SK-N-SH (cell line): ENCODE measurements around the gene LIMK2. TPM values are rescaled to one million over a fixed set of nuclear protein-coding genes. Genes with fewer than 3 reads are reported as not detected.

ENCODE experiments used
- CTCF ChIA-PET: fragments of 300-600, 350-600 bp; formaldehyde crosslinking; extraction: SDS; loops from one replicate; lab custom pipeline; 2021; lab: Yijun Ruan, JAX
- POLR2A ChIA-PET: fragments of 350-600 bp; sonication (Branson Sonifier 250); formaldehyde crosslinking; extraction: SDS; loops from one replicate; lab custom pipeline; 2020; ENCODE audit warnings: antibody characterized with exemption, inconsistent platforms; lab: Yijun Ruan, JAX
- DNase-seq: peaks from one replicate; pipeline ENCODE4 v3.0.0; 2012
- H2AFZ ChIP-seq: fragments of 200-600 bp; sonication (generic); 2 replicates; pipeline ENCODE4 v1.8.1; 2016; ENCODE audit warnings: antibody characterized with exemption, mild to moderate bottlenecking, low read depth
- H3F3A ChIP-seq: fragments of 200-600 bp; sonication (generic); replicated peaks from 2 replicates; pipeline ENCODE3; 2016; ENCODE audit warnings: antibody characterized with exemption, mild to moderate bottlenecking; ENCODE audit not compliant: insufficient read depth
- H3K27ac ChIP-seq, 2 experiments: fragments of 200-500 bp in 1 of 2; fragments of 200-600 bp in 1 of 2; sonication (Bioruptor generic) in 1 of 2; sonication (generic), shearing (Covaris generic) in 1 of 2; 2 replicates each; pipeline versions ENCODE4 v1.5.1 to v1.6.1; 2014 to 2016; ENCODE audit warnings: low read depth in 2 of 2, inconsistent platforms in 1 of 2, low read length in 1 of 2, mild to moderate bottlenecking in 1 of 2, mixed read lengths in 1 of 2
- H3K27me3 ChIP-seq: fragments of 200-600 bp; sonication (generic), shearing (Covaris generic); 2 replicates; pipeline ENCODE4 v1.6.1; 2016; ENCODE audit warnings: mixed run types; ENCODE audit not compliant: insufficient read depth
- H3K36me3 ChIP-seq, 2 experiments: fragments of 200-500 bp in 1 of 2; fragments of 200-600 bp in 1 of 2; sonication (Bioruptor generic) in 1 of 2; sonication (generic) in 1 of 2; replicated peaks in 1 of 2; 2 replicates each; pipeline versions ENCODE3 to v1.5.1; 2014 to 2016; ENCODE audit warnings: low read length in 1 of 2, mild to moderate bottlenecking in 1 of 2; ENCODE audit not compliant: insufficient read depth in 2 of 2, control insufficient read depth in 1 of 2
- H3K4me1 ChIP-seq, 2 experiments: fragments of 200-500 bp in 1 of 2; fragments of 200-600 bp in 1 of 2; sonication (Bioruptor generic) in 1 of 2; sonication (generic), shearing (Covaris generic) in 1 of 2; 2 replicates each; pipeline versions ENCODE4 v1.5.1 to v1.6.1; 2014 to 2016; ENCODE audit warnings: low read depth in 1 of 2, low read length in 1 of 2, mixed run types in 1 of 2; ENCODE audit not compliant: insufficient read depth in 2 of 2, control insufficient read depth in 1 of 2
- H3K4me2 ChIP-seq: fragments of 200-600 bp; sonication (generic), shearing (Covaris generic); 2 replicates; pipeline ENCODE4 v1.6.1; 2017; ENCODE audit warnings: mixed run types
- H3K4me3 ChIP-seq, 2 experiments: fragments of 200-500 bp in 1 of 2; fragments of 200-600 bp in 1 of 2; sonication (Bioruptor generic) in 1 of 2; sonication (generic), shearing (Covaris generic) in 1 of 2; 2 replicates each; pipeline versions ENCODE4 v1.5.1 to v1.8.1; 2014 to 2016; ENCODE audit warnings: low read depth in 2 of 2, inconsistent platforms in 1 of 2, low read length in 1 of 2, mild to moderate bottlenecking in 1 of 2, mixed read lengths in 1 of 2, moderate library complexity in 1 of 2
- H3K79me2 ChIP-seq: fragments of 200-600 bp; sonication (generic); 2 replicates; pipeline ENCODE4 v1.8.1; 2017; ENCODE audit warnings: mild to moderate bottlenecking; ENCODE audit not compliant: insufficient read depth
- H3K9ac ChIP-seq: fragments of 200-600 bp; sonication (generic); 2 replicates; pipeline ENCODE4 v1.6.1; 2017; ENCODE audit warnings: mixed run types
- H3K9me2 ChIP-seq: fragments of 200-600 bp; sonication (generic); 2 replicates; pipeline ENCODE4 v1.6.1; 2017; ENCODE audit warnings: mixed run types
- H3K9me3 ChIP-seq: fragments of 200-600 bp; sonication (generic); 2 replicates; pipeline ENCODE4 v1.6.1; 2017; ENCODE audit warnings: mixed run types, mild to moderate bottlenecking, moderate library complexity
- H4K20me1 ChIP-seq: fragments of 200-600 bp; sonication (generic); 2 replicates; pipeline ENCODE4 v1.6.1; 2017; ENCODE audit warnings: mild to moderate bottlenecking, mixed run types; ENCODE audit not compliant: insufficient read depth
- CHD2 ChIP-seq: fragments of 150-350 bp; IDR thresholded peaks from 2 replicates; pipeline ENCODE4 v1.6.1; 2018; ENCODE audit warnings: low read length; ENCODE audit not compliant: partially characterized antibody
- EP300 ChIP-seq, 2 experiments: IDR thresholded peaks; 2 replicates each; pipeline versions ENCODE4 v1.4.0 to v1.6.1; 2012; ENCODE audit warnings: borderline replicate concordance in 1 of 2, low read depth in 1 of 2, low read length in 1 of 2
- FOXJ3 ChIP-seq: sonication (generic); formaldehyde crosslinking; IDR thresholded peaks from 2 replicates; pipeline ENCODE4 v1.5.1; 2020; ENCODE audit warnings: mild to moderate bottlenecking, missing genetic modification reagents
- GABPA ChIP-seq: IDR thresholded peaks from 2 replicates; pipeline ENCODE4 v1.4.0; 2012; ENCODE audit warnings: low read depth, mild to moderate bottlenecking
- GATA2 ChIP-seq: sonication (generic); formaldehyde crosslinking; IDR thresholded peaks from 2 replicates; pipeline ENCODE4 v1.5.0; 2020; ENCODE audit warnings: mild to moderate bottlenecking, missing genetic modification reagents
- JUND ChIP-seq: IDR thresholded peaks from 2 replicates; pipeline ENCODE4 v1.4.0; 2012
- MAX ChIP-seq: IDR thresholded peaks from 2 replicates; pipeline ENCODE4 v1.4.0; 2012; ENCODE audit warnings: low read depth
- MEF2A ChIP-seq: IDR thresholded peaks from 2 replicates; pipeline ENCODE4 v1.4.0; 2012; ENCODE audit warnings: low read depth, borderline replicate concordance
- NRF1 ChIP-seq: IDR thresholded peaks from 2 replicates; pipeline ENCODE4 v1.6.1; 2012; ENCODE audit warnings: low read depth, mild to moderate bottlenecking, low read length
- PBX3 ChIP-seq: IDR thresholded peaks from 2 replicates; pipeline ENCODE4; 2012
- POLR2AphosphoS5 ChIP-seq: IDR thresholded peaks from 2 replicates; pipeline ENCODE4 v1.6.1; 2012; ENCODE audit warnings: low read depth, low read length
- RXRA ChIP-seq: IDR thresholded peaks from 2 replicates; pipeline ENCODE4 v1.4.0; 2012; ENCODE audit warnings: low read depth, mild to moderate bottlenecking, borderline replicate concordance
- SIN3A ChIP-seq: IDR thresholded peaks from 2 replicates; pipeline ENCODE4 v1.6.1; 2012; ENCODE audit warnings: low read depth, mild to moderate bottlenecking, low read length, moderate library complexity, borderline replicate concordance
- SMC3 ChIP-seq: IDR thresholded peaks from 2 replicates; pipeline ENCODE4 v1.6.1; 2012; ENCODE audit warnings: low read depth, low read length, improper control_type of control experiment
- TAF1 ChIP-seq: IDR thresholded peaks from 2 replicates; pipeline ENCODE4 v1.6.1; 2012; ENCODE audit warnings: low read depth, mild to moderate bottlenecking, low read length, moderate library complexity, borderline replicate concordance
- TEAD4 ChIP-seq: IDR thresholded peaks from 2 replicates; pipeline ENCODE4 v1.4.0; 2012; ENCODE audit warnings: mild to moderate bottlenecking, borderline replicate concordance; ENCODE audit not compliant: insufficient read depth
- USF1 ChIP-seq: IDR thresholded peaks from 2 replicates; pipeline ENCODE4 v1.4.0; 2012; ENCODE audit warnings: low read depth, borderline replicate concordance
- USF2 ChIP-seq: fragments of 150-350 bp; IDR thresholded peaks from 2 replicates; pipeline ENCODE4 v1.6.1; 2017; ENCODE audit warnings: antibody characterized with exemption, low read length, low read depth, borderline replicate concordance
- WGBS: methylation state at CpG from one replicate; pipeline ENCODE4 v1.1.6; 2017; ENCODE audit warnings: low lambda C conversion rate; 5-methylcytosine and 5-hydroxymethylcytosine counted together
- polyA plus RNA-seq, 3 experiments: library from polyadenylated mRNA; depleted of rRNA; stranded (reverse); fragments of >200 nt; gene quantifications; 2 replicates each; pipeline ENCODE4 v1.2.3, GENCODE V29; 2012

The LIMK2 gene
- polyA plus RNA-seq, 1 of the 3 experiments (the other 2 are of a cell fraction): 9.8 TPM

GRCh38 chr22:31211482-31211861 lies 626 bp upstream of the LIMK2 start:
- Histone ChIP-seq H2AFZ (peak overlapping the region; percentile 88; the same call in 1 of the 2 replicates), H3K36me3 (peaks cover 0 to 9% of the 10 kb centered on the region in 2 experiments), H3K4me1 (peaks cover 0 to 11% of the 10 kb centered on the region in 2 experiments; a peak in 2 of 4 replicates), H3K9me3 (no peaks in the 10 kb centered on the region), H3K27me3 (no peaks in the 10 kb centered on the region), H3K4me3 (peak overlapping the region; percentile 58 to 84; a peak in 3 of 4 replicates), H4K20me1 (no peaks in the 10 kb centered on the region), H3K79me2 (peaks cover 42% of the 10 kb centered on the region), H3K9me2 (no peaks in the 10 kb centered on the region), H3F3A (peaks cover 3% of the 10 kb centered on the region), H3K27ac (peak overlapping the region in 1 of 2 experiments; percentile 17; a peak in 2 of 4 replicates)
- CTCF ChIA-PET: interaction anchor here (0.6 to 9.1 kb wide), 32 partner anchors 11 to 124 kb away, joined by 3 to 151 read pairs (median 8); partner anchors contain the start of genes PIK3IP1, PLA2G3, RNF185 and SELENOM
- DNase-seq: no peak
- 80% methylated on average over 7 of the region's 7 CpGs for WGBS
- POLR2A ChIA-PET: interaction anchor here (1.9 kb wide), 1 partner anchor 15 kb away, joined by 5 read pairs; no protein-coding TSS in a partner anchor
- no peak for TF ChIP-seq FOXJ3 (CRISPR knock-in tag)
- TF ChIP-seq PBX3: no peak
- TF ChIP-seq RXRA: no peak
- no peak for TF ChIP-seq MAX
- TF ChIP-seq NRF1: no peak
- no peak for TF ChIP-seq TAF1
- TF ChIP-seq GATA2 (CRISPR knock-in tag): no peak
- TF ChIP-seq JUND: no peak
- no peak for TF ChIP-seq MEF2A
- TF ChIP-seq POLR2AphosphoS5: no peak
- TF ChIP-seq USF2: no peak
- no peak for TF ChIP-seq GABPA
- TF ChIP-seq CHD2: no peak
- TF ChIP-seq, all 33 proteins: peak for 0
- H3K4me2 ChIP-seq: peak overlapping the region; percentile 91
- H3K9ac ChIP-seq: peak overlapping the region; percentile 81; the same call in 1 of the 2 replicates

- Histone ChIP-seq H3K36me3 (peaks cover 0 to 9% of the 10 kb centered on the region in 2 experiments), H3K4me2 (peak overlapping the region; percentile 91), H3K27me3 (no peaks in the 10 kb centered on the region), H3K9me3 (no peaks in the 10 kb centered on the region), H3K9me2 (no peaks in the 10 kb centered on the region), H3K9ac (peak overlapping the region; percentile 81), H3K27ac (peak overlapping the region in 1 of 2 experiments; percentile 48; a peak in 1 of 4 replicates), H3K79me2 (peaks cover 56% of the 10 kb centered on the region), H3F3A (peaks cover 9% of the 10 kb centered on the region), H4K20me1 (no peaks in the 10 kb centered on the region), H2AFZ (peak overlapping the region; percentile 91), H3K4me1 (peaks cover 0 to 11% of the 10 kb centered on the region in 2 experiments; a peak in 2 of 4 replicates), H3K4me3 (peak overlapping the region; percentile 58 to 84)
- CTCF ChIA-PET: interaction anchor here (0.5 to 9.1 kb wide), 41 partner anchors 8 to 578 kb away, joined by 3 to 151 read pairs (median 6); partner anchors contain the start of genes DRG1, PIK3IP1, RNF185 and SLC35E4
- WGBS: 78% methylated on average over 11 of the region's 11 CpGs
- peak; percentile 26 for DNase-seq
- TF ChIP-seq TAF1 (no peak), SIN3A (no peak), GATA2 (CRISPR knock-in tag) (no peak), CHD2 (no peak), USF1 (no peak), SMC3 (no peak), EP300 (IDR thresholded peaks at IDR 0.05; ENCODE audit: borderline replicate concordance in 1 of 2, low read depth in 1 of 2, low read length in 1 of 2) (no peak), GABPA (no peak), TEAD4 (no peak)
- POLR2A ChIA-PET: interaction anchor here (0.5 to 1.9 kb wide), 5 partner anchors 11 to 35 kb away, joined by 3 to 8 read pairs (median 4); no protein-coding TSS in a partner anchor
Observed at GRCh38 chr22:31212783-31213629, 908 bp downstream of the LIMK2 start.
